OCI-LY1 (cell line): ENCODE measurements around the gene NRCAM.

Experiments used
- H2AFZ ChIP-seq: fragments of 200-600 bp; sonication (generic), shearing (Covaris generic); 2 replicates; pipeline ENCODE4 v1.6.0; 2014; ENCODE audit warnings: antibody characterized with exemption, mild to moderate bottlenecking, low read length
- H3F3A ChIP-seq: fragments of 200-600 bp; sonication (generic), shearing (Covaris generic); 2 replicates; pipeline ENCODE4 v1.6.0; 2014; ENCODE audit warnings: mild to moderate bottlenecking, antibody characterized with exemption, low read length, moderate library complexity; ENCODE audit not compliant: insufficient read depth
- H3K27ac ChIP-seq: fragments of 200-600 bp; sonication (generic); 2 replicates; pipeline ENCODE4 v1.5.1; 2014; ENCODE audit warnings: low read length, mixed run types, mild to moderate bottlenecking, low read depth; ENCODE audit not compliant: poor library complexity, severe bottlenecking
- H3K27me3 ChIP-seq: fragments of 200-600 bp; sonication (generic); 2 replicates; pipeline ENCODE4 v1.6.0; 2014; ENCODE audit warnings: antibody characterized with exemption, mild to moderate bottlenecking, low read length, moderate library complexity; ENCODE audit not compliant: insufficient read depth
- H3K36me3 ChIP-seq: fragments of 200-600 bp; sonication (generic); 2 replicates; pipeline ENCODE4 v1.6.1; 2014; ENCODE audit warnings: mild to moderate bottlenecking, antibody characterized with exemption, low read length, moderate library complexity, mixed read lengths; ENCODE audit not compliant: insufficient read depth
- H3K4me1 ChIP-seq: fragments of 200-600 bp; sonication (generic); 2 replicates; pipeline ENCODE4 v1.5.1; 2014; ENCODE audit warnings: mild to moderate bottlenecking, low read length, moderate library complexity; ENCODE audit not compliant: insufficient read depth, severe bottlenecking
- H3K4me2 ChIP-seq: fragments of 200-600 bp; sonication (generic), shearing (Covaris generic); 2 replicates; pipeline ENCODE4 v1.6.1; 2014; ENCODE audit warnings: low read length
- H3K4me3 ChIP-seq: fragments of 200-600 bp; sonication (generic); 2 replicates; pipeline ENCODE4 v1.5.1; 2014; ENCODE audit warnings: low read length, low read depth, mild to moderate bottlenecking, mixed read lengths; ENCODE audit not compliant: poor library complexity, severe bottlenecking
- H3K79me2 ChIP-seq: fragments of 200-600 bp; shearing (Covaris generic); 2 replicates; pipeline ENCODE4 v1.6.1; 2016; ENCODE audit warnings: mixed run types, low read length, mixed read lengths; ENCODE audit not compliant: insufficient read depth
- H3K9ac ChIP-seq: fragments of 200-600 bp; sonication (generic), shearing (Covaris generic); 2 replicates; pipeline ENCODE4 v1.6.1; 2014; ENCODE audit warnings: mild to moderate bottlenecking, low read length, mixed read lengths
- H3K9me2 ChIP-seq: fragments of 200-600 bp; sonication (generic), shearing (Covaris generic); 2 replicates; pipeline ENCODE4 v1.6.1; 2014; ENCODE audit warnings: low read depth, mild to moderate bottlenecking, low read length, mixed read lengths
- H3K9me3 ChIP-seq: fragments of 200-600 bp; shearing (Covaris generic); 2 replicates; pipeline ENCODE4 v1.6.1; 2014; ENCODE audit warnings: low read length, mixed read lengths
- H4K20me1 ChIP-seq: fragments of 200-600 bp; sonication (generic), shearing (Covaris generic); 2 replicates; pipeline ENCODE4 v1.6.0; 2016; ENCODE audit warnings: mild to moderate bottlenecking, low read length; ENCODE audit not compliant: insufficient read depth
- CTCF ChIP-seq: fragments of 200-600 bp; sonication (generic), shearing (Covaris generic); IDR thresholded peaks from 2 replicates; pipeline ENCODE4 v1.5.1; 2017; ENCODE audit warnings: mild to moderate bottlenecking, antibody characterized with exemption, low read length, moderate library complexity, mixed read lengths
- EZH2 ChIP-seq: fragments of 200-600 bp; sonication (generic), shearing (Covaris generic); IDR thresholded peaks from 2 replicates; pipeline ENCODE4 v1.8.0; 2017; ENCODE audit warnings: borderline replicate concordance, mixed run types, mild to moderate bottlenecking, antibody characterized with exemption, low read length, moderate library complexity, mixed read lengths

The NRCAM gene

GRCh38 chr7:108291152-108291508 is 165.1 kb downstream of the NRCAM start:
- H3K9me3 ChIP-seq: no peaks in the 10 kb centered on the region
- H3K4me2 ChIP-seq: no peak overlapping the region
- no peaks in the 10 kb centered on the region for H4K20me1 ChIP-seq
- H3K36me3 ChIP-seq: no peaks in the 10 kb centered on the region
- H3K9me2 ChIP-seq: no peaks in the 10 kb centered on the region
- no peaks in the 10 kb centered on the region for H3K79me2 ChIP-seq
- H3F3A ChIP-seq: no peaks in the 10 kb centered on the region
- no peak overlapping the region for H3K9ac ChIP-seq
- no peak overlapping the region for H2AFZ ChIP-seq
- TF ChIP-seq CTCF (no peak), EZH2 (no peak)
- H3K27ac ChIP-seq: no peak overlapping the region
- peaks cover 9% of the 10 kb centered on the region for H3K4me1 ChIP-seq
- no peaks in the 10 kb centered on the region for H3K27me3 ChIP-seq
- no peak overlapping the region for H3K4me3 ChIP-seq

GRCh38 chr7:108290459-108291151 is 165.6 kb downstream of the NRCAM start:
- no peak overlapping the region for H3K4me2 ChIP-seq
- H4K20me1 ChIP-seq: no peaks in the 10 kb centered on the region
- no peak overlapping the region for H3K27ac ChIP-seq
- H3K36me3 ChIP-seq: no peaks in the 10 kb centered on the region
- H3K4me3 ChIP-seq: no peak overlapping the region
- no peaks in the 10 kb centered on the region for H3K9me2 ChIP-seq
- no peaks in the 10 kb centered on the region for H3K9me3 ChIP-seq
- TF ChIP-seq CTCF (no peak), EZH2 (no peak)
- peaks cover 9% of the 10 kb centered on the region for H3K4me1 ChIP-seq
- H3K9ac ChIP-seq: no peak overlapping the region
- no peak overlapping the region for H2AFZ ChIP-seq
- H3F3A ChIP-seq: no peaks in the 10 kb centered on the region
- no peaks in the 10 kb centered on the region for H3K27me3 ChIP-seq
- H3K79me2 ChIP-seq: no peaks in the 10 kb centered on the region

GRCh38 chr7:108289852-108290251 is 166.4 kb downstream of the NRCAM start:
- Histone ChIP-seq H3F3A (no peaks in the 10 kb centered on the region), H3K4me2 (no peak overlapping the region), H3K9me2 (no peaks in the 10 kb centered on the region), H3K27ac (no peak overlapping the region), H3K36me3 (no peaks in the 10 kb centered on the region), H3K9ac (no peak overlapping the region), H3K9me3 (no peaks in the 10 kb centered on the region), H2AFZ (no peak overlapping the region), H3K4me3 (no peak overlapping the region), H3K4me1 (peaks cover 7% of the 10 kb centered on the region), H4K20me1 (no peaks in the 10 kb centered on the region), H3K27me3 (no peaks in the 10 kb centered on the region), H3K79me2 (no peaks in the 10 kb centered on the region)
- no peak for TF ChIP-seq EZH2
- no peak for TF ChIP-seq CTCF
